NB4 (cell line): Measurements from ENCODE around the gene DPEP3.

Experiments used
- CTCF ChIP-seq: IDR thresholded peaks from one replicate; pipeline ENCODE4 v1.5.1; 2012; ENCODE audit warnings: low read depth, low read length
- MAX ChIP-seq: IDR thresholded peaks from 2 replicates; pipeline ENCODE4 v1.6.1; 2011; ENCODE audit warnings: low read depth, low read length
- MYC ChIP-seq: IDR thresholded peaks from 2 replicates; pipeline ENCODE4 v1.6.1; 2011; ENCODE audit warnings: low read depth, low read length
- POLR2A ChIP-seq: IDR thresholded peaks from 2 replicates; pipeline ENCODE4 v1.6.1; 2011; ENCODE audit warnings: mild to moderate bottlenecking; ENCODE audit not compliant: insufficient read length; ENCODE audit errors: extremely low read depth

GRCh38 chr16:68022278-68022727, 42.0 kb upstream of the DPEP3 start:
- no peak for TF ChIP-seq CTCF
- TF ChIP-seq POLR2A: no peak
- TF ChIP-seq MAX: no peak
- TF ChIP-seq MYC: no peak
